Measurements from ENCODE around the gene KATNB1. TPM values are rescaled to one million over a fixed set of nuclear protein-coding genes. Genes with fewer than 3 reads are reported as not detected.
A peak's percentile ranks its signal among the peaks of the same experiment; 100 is the strongest.
"Not testable (repeated sequence)": the region's sequence is repeated elsewhere in the genome, so short reads cannot be mapped to it uniquely, and the experiment has no call there.

KATNB1 gene
- total RNA-seq, 1 donor from 2014 or later, result 23.6 TPM

GRCh38 chr16:57771141-57771785 is 35.7 kb downstream of the KATNB1 start:
- DNase-seq (ENCODE audit: low read depth in 2 of 2), result no peak

GRCh38 chr16:57773019-57773418 is 37.4 kb downstream of the KATNB1 start:
- DNase-seq (ENCODE audit: low read depth in 2 of 2), result no peak

GRCh38 chr16:57773655-57774295 is 38.2 kb downstream of the KATNB1 start:
- no peak for DNase-seq (ENCODE audit: low read depth in 2 of 2)

- no peak for DNase-seq (ENCODE audit: low read depth in 2 of 2)
Observed at GRCh38 chr16:57774705-57775285, 39.2 kb downstream of the KATNB1 start.

- no peak for DNase-seq (ENCODE audit: low read depth in 2 of 2)
Observed at GRCh38 chr16:57775661-57776469, 40.3 kb downstream of the KATNB1 start.

GRCh38 chr16:57778658-57779057 is 43.1 kb downstream of the KATNB1 start:
- no peak for DNase-seq (ENCODE audit: low read depth in 2 of 2)

GRCh38 chr16:57779836-57780235 is 44.3 kb downstream of the KATNB1 start:
- DNase-seq (ENCODE audit: low read depth in 2 of 2), result not testable (repeated sequence)

GRCh38 chr16:57781349-57781740 is 45.8 kb downstream of the KATNB1 start:
- DNase-seq (ENCODE audit: low read depth in 2 of 2), result no peak

- peak in 1 of 2 donors; percentile 57 for DNase-seq (ENCODE audit: low read depth in 2 of 2)
Observed at GRCh38 chr16:57781741-57782606, 46.4 kb downstream of the KATNB1 start.

GRCh38 chr16:57782607-57783055 is 47.1 kb downstream of the KATNB1 start:
- not testable (repeated sequence) for DNase-seq (ENCODE audit: low read depth in 2 of 2)

GRCh38 chr16:57783116-57783515 is 47.5 kb downstream of the KATNB1 start:
- DNase-seq (ENCODE audit: low read depth in 2 of 2), result no peak

GRCh38 chr16:57783883-57784282 is 48.3 kb downstream of the KATNB1 start:
- DNase-seq (ENCODE audit: low read depth in 2 of 2), result no peak

- no peak for DNase-seq (ENCODE audit: low read depth in 2 of 2)
Observed at GRCh38 chr16:57784334-57784733, 48.8 kb downstream of the KATNB1 start.

- DNase-seq (ENCODE audit: low read depth in 2 of 2), result no peak
Observed at GRCh38 chr16:57785385-57785784, 49.8 kb downstream of the KATNB1 start.

GRCh38 chr16:57785924-57786323 is 50.4 kb downstream of the KATNB1 start:
- DNase-seq (ENCODE audit: low read depth in 2 of 2), result no peak

- DNase-seq (ENCODE audit: low read depth in 2 of 2), result no peak
Observed at GRCh38 chr16:57786632-57787518, 51.3 kb downstream of the KATNB1 start.

- no peak for DNase-seq (ENCODE audit: low read depth in 2 of 2)
Observed at GRCh38 chr16:57787519-57787905, 51.9 kb downstream of the KATNB1 start.

- DNase-seq (ENCODE audit: low read depth in 2 of 2), result no peak
Observed at GRCh38 chr16:57788252-57788841, 52.8 kb downstream of the KATNB1 start.

GRCh38 chr16:57788951-57789350 is 53.4 kb downstream of the KATNB1 start:
- DNase-seq (ENCODE audit: low read depth in 2 of 2), result no peak
